Esophagus muscularis mucosa (tissue), 4 donors: Measurements from ENCODE around the gene ARHGAP4. TPM values are rescaled to one million over a fixed set of nuclear protein-coding genes. Genes with fewer than 3 reads are reported as not detected.
A peak's percentile ranks its signal among the peaks of the same experiment; 100 is the strongest.

ENCODE experiments used
- DNase-seq: peaks from one replicate; pipeline ENCODE4 v3.0.0-alpha.2; 2017; ENCODE audit errors: extremely low spot score
- H3K27ac ChIP-seq, 4 donors: fragments of 200-600 bp; sonication (generic); replicated peaks in 1 of 4; 1 replicate in 3 of 4; 2 replicates in 1 of 4; pipeline ENCODE4 v1.5.1; 2016 to 2019; ENCODE audit warnings: mild to moderate bottlenecking in 1 of 4
- H3K27me3 ChIP-seq, 4 donors: fragments of 200-600 bp; sonication (generic); one replicate each; pipeline versions ENCODE4 v1.5.1 to v1.6.0; 2016 to 2019
- H3K36me3 ChIP-seq, 4 donors: fragments of 200-600 bp; sonication (generic); one replicate each; pipeline ENCODE4 v1.5.1; 2016 to 2019
- H3K4me1 ChIP-seq, 4 donors: fragments of 200-600 bp; sonication (generic); one replicate each; pipeline ENCODE4 v1.5.1; 2016 to 2019
- H3K4me3 ChIP-seq, 4 donors: fragments of 200-600 bp; sonication (generic); 1 replicate in 2 of 4; 2 replicates in 2 of 4; pipeline ENCODE4 v1.5.1; 2016 to 2019; ENCODE audit warnings: mild to moderate bottlenecking in 4 of 4, moderate library complexity in 1 of 4
- H3K9me3 ChIP-seq, 4 donors: fragments of 200-600 bp; sonication (generic); 1 replicate in 3 of 4; 2 replicates in 1 of 4; pipeline ENCODE4 v1.5.1; 2016 to 2019
- EP300 ChIP-seq: sonication (generic); formaldehyde crosslinking; IDR thresholded peaks from one replicate; pipeline ENCODE4 v1.6.1; 2017; ENCODE audit warnings: antibody characterized with exemption
- POLR2A ChIP-seq: fragments of 450-650 bp; IDR thresholded peaks from one replicate; pipeline ENCODE4 v1.6.1; 2017; ENCODE audit warnings: antibody characterized with exemption, moderate library complexity, mild to moderate bottlenecking, low read depth
- POLR2AphosphoS5 ChIP-seq, 2 donors: sonication (generic); formaldehyde crosslinking; IDR thresholded peaks; one replicate each; pipeline ENCODE4 v1.6.1; 2017; ENCODE audit warnings: antibody characterized with exemption in 2 of 2
- WGBS: methylation state at CpG from one replicate; pipeline ENCODE4 v1.1.5; 2018; 5-methylcytosine and 5-hydroxymethylcytosine counted together
- intact Hi-C: fragments of 100-400 bp; cut with DNase I; formaldehyde crosslinking; loops from one replicate; pipeline ENCODE4 v1.15.1; 2023
- total RNA-seq, 4 donors: library from RNA; depleted of rRNA; stranded (reverse); fragments of >200 nt; gene quantifications; one replicate each; pipeline versions ENCODE4 v1.1.0 to v1.2.1, GENCODE V29; 2016
- TF ChIP-seq, protein P1 (sequence below), 3 experiments: fragments of 200-600 bp in 2 of 3; fragments of 450-650 bp in 1 of 3; sonication (generic) in 2 of 3; IDR thresholded peaks; one replicate each; pipeline ENCODE4 v1.5.1; 2017 to 2019; ENCODE audit warnings: antibody characterized with exemption in 3 of 3, mild to moderate bottlenecking in 2 of 3, moderate library complexity in 1 of 3

The ARHGAP4 gene
- total RNA-seq, 4 donors from 2014 or later, result 15.9 to 22.4 (median 17.7) TPM

DNA sequence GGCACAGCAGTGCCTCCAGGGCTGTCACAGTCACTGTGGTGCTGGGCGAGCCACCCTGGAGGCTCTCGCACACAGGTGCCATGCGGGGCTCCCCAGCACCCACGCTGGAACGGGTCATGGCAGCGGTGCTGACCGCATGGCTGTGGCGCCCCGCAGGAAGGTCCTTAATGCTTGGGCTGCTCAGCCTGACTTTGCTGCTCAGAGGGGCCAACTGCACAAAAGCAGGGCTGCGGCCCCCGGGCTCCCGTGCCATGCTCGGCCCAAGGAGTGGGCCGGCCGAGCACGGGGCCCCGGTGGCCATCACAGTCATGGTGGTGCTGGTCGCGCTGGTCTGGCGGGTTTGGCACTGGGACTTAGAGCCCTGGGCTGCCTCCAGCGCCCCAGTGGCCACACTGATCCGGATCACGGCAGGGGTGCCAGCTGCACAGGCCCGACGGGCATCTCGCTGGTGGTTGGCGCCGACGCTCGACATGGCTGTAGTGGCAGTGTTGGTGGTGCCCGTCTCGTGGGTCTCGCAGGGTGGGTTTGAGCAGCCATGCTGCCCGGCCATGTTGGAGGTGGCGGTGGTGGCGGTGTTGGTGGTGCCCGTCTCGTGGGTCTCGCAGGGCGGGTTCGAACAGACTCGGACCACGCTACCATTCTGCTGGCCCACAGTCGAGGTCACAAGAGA is 28.6 kb upstream of the ARHGAP4 start:
- peaks cover 5 to 60% (median 52%) of the 10 kb centered on the region in 4 donors for H3K4me1 ChIP-seq
- peaks cover 22 to 99% (median 86%) of the 10 kb centered on the region in 4 donors for H3K36me3 ChIP-seq

DNA sequence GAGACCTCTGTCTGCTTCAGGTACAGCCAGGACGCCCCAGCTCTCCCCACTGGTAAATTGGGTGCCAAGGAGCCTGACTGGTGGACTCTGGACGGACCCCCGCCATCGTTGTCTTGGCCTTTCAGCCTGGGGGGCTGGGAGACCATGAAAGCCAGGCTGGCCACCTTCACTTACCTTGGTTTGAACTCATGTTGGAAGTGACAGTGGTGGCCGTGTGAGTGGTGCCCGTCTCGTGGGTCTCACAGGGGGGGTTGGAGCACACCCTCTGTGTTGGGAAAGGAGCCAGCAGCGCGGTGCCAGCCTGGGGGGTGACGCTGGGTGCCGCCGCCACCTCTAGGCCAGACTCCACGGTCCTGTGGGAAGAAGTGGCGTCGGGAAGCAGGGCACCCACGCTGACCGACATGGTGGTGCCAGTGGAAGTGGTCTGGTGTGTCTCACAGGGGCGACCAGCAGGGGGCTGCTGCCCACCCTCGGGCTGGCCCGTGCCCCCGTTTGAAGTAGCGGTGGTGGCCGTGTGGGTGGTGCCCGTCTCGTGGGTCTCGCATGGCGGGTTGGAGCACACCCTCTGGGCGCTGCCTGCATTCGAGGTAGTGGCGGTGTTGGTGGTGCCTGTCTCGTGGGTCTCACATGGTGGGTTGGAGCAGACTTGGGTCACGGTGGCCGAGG is 28.0 kb upstream of the ARHGAP4 start:
- DNase-seq, result no peak
- Histone ChIP-seq H3K27me3 (no peaks in the 10 kb centered on the region), H3K27ac (peak overlapping the region; percentile 82 to 88 (median 85)), H3K9me3 (no peaks in the 10 kb centered on the region), H3K36me3 (peaks cover 21 to 99% (median 80%) of the 10 kb centered on the region in 4 donors), H3K4me1 (peaks cover 8 to 67% (median 59%) of the 10 kb centered on the region in 4 donors), H3K4me3 (peak overlapping the region; percentile 33 to 45 (median 42))
- no peak for TF ChIP-seq EP300
- intact Hi-C loops, result loop anchor here (2.0 kb wide), 1 partner anchor 189 kb away; the partner anchor contains the start of gene PLXNB3
- 65% methylated on average over 10 of the region's 33 CpGs for WGBS

More for the DNA sequence above, 28.6 kb upstream of the ARHGAP4 start:
- Histone ChIP-seq H3K9me3 (no peaks in the 10 kb centered on the region), H3K27ac (peak overlapping the region; percentile 82 to 88 (median 85)), H3K4me3 (peak overlapping the region in 3 of 4 donors; percentile 38 to 45 (median 45)), H3K27me3 (no peaks in the 10 kb centered on the region)
- 100% methylated on average over 6 of the region's 44 CpGs for WGBS
- TF ChIP-seq POLR2AphosphoS5 (IDR thresholded peaks at IDR 0.05), result no peak
- no peak for TF ChIP-seq EP300
- TF ChIP-seq POLR2A, result no peak
- TF ChIP-seq, protein P1, sequence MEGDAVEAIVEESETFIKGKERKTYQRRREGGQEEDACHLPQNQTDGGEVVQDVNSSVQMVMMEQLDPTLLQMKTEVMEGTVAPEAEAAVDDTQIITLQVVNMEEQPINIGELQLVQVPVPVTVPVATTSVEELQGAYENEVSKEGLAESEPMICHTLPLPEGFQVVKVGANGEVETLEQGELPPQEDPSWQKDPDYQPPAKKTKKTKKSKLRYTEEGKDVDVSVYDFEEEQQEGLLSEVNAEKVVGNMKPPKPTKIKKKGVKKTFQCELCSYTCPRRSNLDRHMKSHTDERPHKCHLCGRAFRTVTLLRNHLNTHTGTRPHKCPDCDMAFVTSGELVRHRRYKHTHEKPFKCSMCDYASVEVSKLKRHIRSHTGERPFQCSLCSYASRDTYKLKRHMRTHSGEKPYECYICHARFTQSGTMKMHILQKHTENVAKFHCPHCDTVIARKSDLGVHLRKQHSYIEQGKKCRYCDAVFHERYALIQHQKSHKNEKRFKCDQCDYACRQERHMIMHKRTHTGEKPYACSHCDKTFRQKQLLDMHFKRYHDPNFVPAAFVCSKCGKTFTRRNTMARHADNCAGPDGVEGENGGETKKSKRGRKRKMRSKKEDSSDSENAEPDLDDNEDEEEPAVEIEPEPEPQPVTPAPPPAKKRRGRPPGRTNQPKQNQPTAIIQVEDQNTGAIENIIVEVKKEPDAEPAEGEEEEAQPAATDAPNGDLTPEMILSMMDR (IDR thresholded peaks at IDR 0.05), result no peak
- intact Hi-C loops, result no loop called here
- no peak for DNase-seq

DNA sequence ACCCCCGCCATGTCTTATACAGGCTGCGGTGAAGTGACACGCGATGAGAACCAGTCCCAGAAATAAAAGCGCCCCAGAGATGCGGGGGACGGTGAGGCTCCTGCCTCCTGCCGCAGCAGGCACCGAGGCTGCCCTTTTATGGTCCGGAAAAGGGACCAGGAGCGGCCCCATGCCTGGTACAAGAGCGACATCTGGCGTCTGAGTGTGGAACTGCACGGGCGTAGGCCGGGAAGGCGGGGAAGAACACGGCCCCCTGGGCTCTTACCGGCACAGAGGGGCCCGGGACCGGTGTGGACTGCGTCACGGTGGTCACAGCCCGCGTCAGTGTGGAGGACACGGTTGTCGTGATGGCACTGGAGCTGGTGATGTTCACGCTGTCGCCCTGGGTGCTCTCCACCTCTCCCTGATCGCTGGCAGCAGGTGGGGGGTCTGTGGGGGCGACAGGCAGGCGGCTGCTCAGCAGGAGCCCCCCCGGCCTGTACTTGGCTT is 27.3 kb upstream of the ARHGAP4 start:
- Histone ChIP-seq H3K36me3 (peaks cover 21 to 96% (median 74%) of the 10 kb centered on the region in 4 donors), H3K27me3 (no peaks in the 10 kb centered on the region), H3K4me3 (peak overlapping the region; percentile 33 to 45 (median 42)), H3K9me3 (no peaks in the 10 kb centered on the region), H3K4me1 (peaks cover 12 to 73% (median 65%) of the 10 kb centered on the region in 4 donors), H3K27ac (peak overlapping the region; percentile 82 to 88 (median 85))
- TF ChIP-seq POLR2AphosphoS5 (IDR thresholded peaks at IDR 0.05) (peak; percentile 78 to 81), EP300 (no peak), POLR2A (no peak)
- TF ChIP-seq, protein P1 (IDR thresholded peaks at IDR 0.05), result peak; percentile 97 to 99 (median 97)
- DNase-seq, result peak; percentile 92
- WGBS, result 30% methylated on average over 12 of the region's 33 CpGs
- intact Hi-C loops, result loop anchor here (2.0 kb wide), 1 partner anchor 189 kb away; the partner anchor contains the start of gene PLXNB3

DNA sequence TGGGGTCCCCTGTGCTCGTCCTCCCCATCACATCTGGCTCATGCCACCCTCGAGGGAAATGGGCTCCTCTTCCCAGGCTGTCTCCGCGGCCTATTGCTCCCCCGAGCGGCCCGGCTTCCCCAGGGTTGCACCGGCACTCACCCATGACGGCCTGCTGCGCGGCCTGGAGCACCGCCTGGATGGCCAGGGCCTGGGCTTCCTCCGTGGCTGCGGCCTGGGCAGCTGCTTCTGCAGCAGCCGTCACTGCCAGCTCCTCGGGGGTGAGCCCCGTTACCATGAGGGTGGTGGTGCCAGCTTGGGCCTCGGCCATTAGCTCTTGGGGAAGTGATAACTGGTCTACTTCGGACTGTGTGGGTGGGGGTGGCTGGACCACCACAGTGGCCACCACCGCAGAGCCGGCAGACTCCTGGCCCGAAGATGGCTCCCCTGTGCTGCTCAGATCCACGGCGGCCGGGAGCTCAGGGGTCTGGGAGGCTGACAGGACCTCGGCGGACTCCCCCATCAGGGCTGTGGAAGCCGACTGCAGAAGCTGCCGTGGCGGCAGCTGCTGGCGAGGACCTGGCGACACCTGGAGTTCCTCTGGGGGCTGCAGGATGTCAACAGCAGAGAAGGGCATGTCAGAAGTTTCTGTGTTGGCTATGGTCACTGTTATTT is 26.4 kb upstream of the ARHGAP4 start:
- H3K4me1 ChIP-seq, result peaks cover 17 to 81% (median 71%) of the 10 kb centered on the region in 4 donors
- WGBS, result 58% methylated on average over 2 of the region's 32 CpGs
- peak overlapping the region; percentile 82 to 88 (median 85) for H3K27ac ChIP-seq
- peaks cover 21 to 94% (median 65%) of the 10 kb centered on the region in 4 donors for H3K36me3 ChIP-seq
- TF ChIP-seq POLR2A, result no peak
- no peak for TF ChIP-seq EP300
- no peak for TF ChIP-seq POLR2AphosphoS5 (IDR thresholded peaks at IDR 0.05)
- TF ChIP-seq, protein P1 (IDR thresholded peaks at IDR 0.05), result no peak
- peak overlapping the region in 3 of 4 donors; percentile 9 to 45 (median 45) for H3K4me3 ChIP-seq
- DNase-seq, result no peak
- no peaks in the 10 kb centered on the region for H3K9me3 ChIP-seq
- intact Hi-C loops, result loop anchor here (2.0 kb wide), 1 partner anchor 188 kb away; the partner anchor contains the start of gene PLXNB3
- no peaks in the 10 kb centered on the region for H3K27me3 ChIP-seq
